ELF-1 (cell line): ENCODE measurements around the gene UBE4A.
A peak's percentile ranks its signal among the peaks of the same experiment; 100 is the strongest.
"Not testable (repeated sequence)": the region's sequence is repeated elsewhere in the genome, so short reads cannot be mapped to it uniquely, and the experiment has no call there.

Experiments used
- DNase-seq: peaks from one replicate; pipeline ENCODE4 v3.0.0-alpha.2; 2016; ENCODE audit warnings: low read depth, low spot score

The UBE4A gene

GRCh38 chr11:118401880-118402590, 42.6 kb downstream of the UBE4A start:
- DNase-seq: no peak

DNA sequence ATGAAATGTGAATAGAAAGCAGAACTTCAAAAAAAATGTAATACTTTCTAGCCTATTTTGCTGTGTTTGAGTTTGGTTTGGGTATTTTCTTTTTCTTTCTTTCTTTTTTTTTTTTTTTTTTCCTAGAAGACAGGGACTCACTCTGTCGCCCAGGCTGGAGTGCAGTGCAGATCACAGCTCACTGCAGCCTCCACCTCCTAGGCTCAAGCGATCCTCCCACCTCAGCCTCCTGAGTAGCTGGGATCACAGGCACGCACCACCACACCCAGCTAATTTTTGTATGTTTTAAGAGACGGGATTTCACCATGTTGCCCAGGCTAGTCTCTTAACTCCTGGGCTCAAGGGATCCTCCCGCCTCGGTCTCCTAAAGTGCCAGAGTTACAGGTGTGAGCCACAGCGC, 43.2 kb downstream of the UBE4A start:
- DNase-seq: not testable (repeated sequence)

DNA sequence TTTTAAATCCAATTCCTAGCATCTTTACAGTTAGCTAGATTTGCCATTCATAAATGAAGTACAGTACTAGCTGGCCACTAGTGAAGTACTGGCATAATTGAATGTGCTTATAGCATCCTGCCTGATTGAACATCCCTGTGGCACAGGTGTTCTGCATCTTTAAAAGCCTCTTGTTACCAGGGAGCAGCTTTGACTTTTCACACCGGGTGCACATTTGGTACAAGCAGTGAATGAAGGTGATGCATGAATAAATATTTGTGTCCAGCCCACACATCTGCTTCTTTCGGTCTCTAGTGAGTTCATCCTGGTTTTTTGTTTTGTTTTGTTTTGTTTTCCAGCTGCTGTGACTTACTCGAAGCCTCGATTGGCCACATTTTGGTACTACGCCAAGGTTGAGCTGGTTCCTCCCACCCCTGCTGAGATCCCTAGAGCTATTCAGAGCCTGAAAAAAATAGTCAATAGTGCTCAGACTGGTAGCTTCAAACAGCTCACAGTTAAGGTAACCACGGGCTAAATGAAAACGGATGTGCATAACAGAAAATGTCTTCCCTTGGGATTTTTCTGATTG, 47.3 kb downstream of the UBE4A start:
- no peak for DNase-seq

DNA sequence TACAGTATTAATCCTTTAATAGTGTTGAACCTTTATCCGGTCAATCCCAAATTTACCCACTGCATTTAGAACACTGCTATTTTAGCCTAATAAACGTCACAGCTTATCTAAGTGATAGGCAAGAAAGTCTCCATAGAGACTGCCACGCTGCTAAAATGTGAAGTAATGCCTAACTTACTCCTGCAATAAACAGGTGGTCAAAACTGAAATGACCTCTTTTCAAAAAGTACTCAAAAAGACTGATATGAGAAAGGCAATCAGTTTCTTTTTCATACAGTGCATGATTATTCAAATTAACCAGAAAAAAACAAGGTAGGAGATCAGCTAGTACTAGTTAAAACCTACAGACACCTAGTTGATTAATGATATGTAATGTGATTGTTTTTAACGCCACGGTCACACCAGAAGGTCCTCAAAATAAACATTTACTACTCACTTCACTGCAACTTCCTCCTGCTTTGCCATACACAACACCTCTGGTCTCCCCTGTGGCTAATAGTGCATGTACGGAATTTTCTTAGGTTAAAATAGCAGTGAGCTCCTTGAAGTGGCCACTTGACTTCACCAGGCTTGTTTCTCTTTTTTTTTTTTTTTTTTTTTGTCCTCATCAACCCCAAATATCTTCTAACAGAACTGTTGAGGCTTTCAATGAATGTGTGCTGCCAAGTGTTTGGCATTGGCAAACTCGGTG, 50.8 kb downstream of the UBE4A start:
- DNase-seq: no peak

GRCh38 chr11:118411530-118411929, 52.1 kb downstream of the UBE4A start:
- no peak for DNase-seq

GRCh38 chr11:118412921-118413320, 53.5 kb downstream of the UBE4A start:
- no peak for DNase-seq

- DNase-seq: no peak
Observed at GRCh38 chr11:118415062-118415738, 55.8 kb downstream of the UBE4A start.

DNA sequence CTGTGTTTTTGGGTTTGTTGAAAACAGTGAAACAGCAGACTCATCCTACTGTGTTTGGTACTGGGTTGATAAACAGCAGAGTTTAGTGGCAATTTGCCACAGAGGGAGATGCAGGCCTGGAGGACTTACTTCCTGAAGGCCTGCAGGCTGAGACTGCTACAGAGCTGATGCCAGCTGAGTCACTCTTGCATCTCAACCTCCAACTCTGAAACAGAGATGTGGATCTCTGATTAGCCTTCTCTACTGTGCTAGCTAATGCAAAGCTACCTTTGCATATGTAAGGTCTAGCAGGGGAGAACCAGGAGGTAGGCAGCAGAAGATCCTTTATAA, 56.3 kb downstream of the UBE4A start:
- peak; percentile 79 for DNase-seq

DNA sequence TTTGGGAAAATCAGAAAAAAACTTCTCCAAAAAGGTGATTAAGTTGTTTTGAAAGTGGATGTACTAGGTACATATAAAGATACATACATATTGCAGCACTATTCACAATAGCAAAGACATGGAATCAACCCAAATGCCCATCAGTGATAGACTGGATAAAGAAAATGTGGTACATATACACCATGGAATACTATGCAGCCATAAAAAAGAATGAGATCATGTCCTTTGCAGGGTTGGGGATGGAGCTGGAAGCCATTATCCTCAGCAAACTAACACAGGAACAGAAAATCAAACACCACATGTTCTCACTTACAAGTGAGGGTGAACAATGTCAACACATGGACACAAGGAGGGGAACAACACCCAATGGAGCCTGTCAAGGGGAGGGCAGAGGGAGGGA, 57.5 kb downstream of the UBE4A start:
- not testable (repeated sequence) for DNase-seq

- DNase-seq: no peak
Observed at GRCh38 chr11:118417801-118418200, 58.4 kb downstream of the UBE4A start.

DNA sequence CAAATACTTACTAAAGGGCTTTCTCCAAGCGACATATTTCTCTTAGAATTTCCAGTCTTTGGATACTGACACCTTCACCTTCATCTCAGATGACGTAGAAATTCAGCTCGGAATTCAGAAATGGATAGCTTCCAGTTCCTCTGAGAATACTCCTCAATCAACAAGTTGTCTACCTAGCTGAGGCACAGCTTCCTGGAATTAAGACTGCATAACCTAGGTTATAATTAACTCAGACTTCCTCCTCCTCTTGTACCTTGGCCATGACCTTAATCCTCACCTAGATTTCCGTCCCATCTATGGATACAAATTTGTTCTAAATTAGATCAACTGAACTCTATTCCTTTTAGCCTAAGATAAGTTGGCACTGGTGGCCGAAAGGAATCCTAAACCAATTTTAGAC, 59.4 kb downstream of the UBE4A start:
- DNase-seq: no peak

DNA sequence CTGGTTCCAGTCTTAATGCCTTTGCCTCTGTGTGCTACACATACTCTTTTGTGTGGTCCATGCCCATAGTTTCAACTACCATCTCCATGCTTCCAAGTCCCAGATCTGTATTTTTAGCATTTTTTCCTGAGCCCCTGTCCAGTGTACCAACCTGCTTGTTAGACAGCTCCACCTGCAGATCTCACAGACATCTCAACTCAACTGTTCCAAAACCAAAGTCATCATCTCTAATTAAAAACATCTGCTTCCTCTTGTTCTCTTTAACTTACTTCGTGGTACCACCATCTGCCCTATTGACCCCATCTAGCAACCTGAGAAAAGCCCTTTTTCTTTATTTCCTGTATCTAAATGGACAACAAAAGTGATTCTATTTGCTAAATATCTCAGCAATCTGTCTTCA, 68.3 kb downstream of the UBE4A start:
- DNase-seq: no peak

- DNase-seq: no peak
Observed at GRCh38 chr11:118430956-118431355, 71.6 kb downstream of the UBE4A start.

- no peak for DNase-seq
Observed at GRCh38 chr11:118434123-118434552, 74.7 kb downstream of the UBE4A start.

GRCh38 chr11:118434553-118435289, 75.3 kb downstream of the UBE4A start:
- peak; percentile 85 for DNase-seq

GRCh38 chr11:118435290-118435892, 76.0 kb downstream of the UBE4A start:
- DNase-seq: peak; percentile 92

- DNase-seq: peak; percentile 99
Observed at GRCh38 chr11:118435893-118436624, 76.7 kb downstream of the UBE4A start, which contains the start of gene KMT2A. Gene KMT2A (plus strand): TSS chr11:118436492. CDS start chr11:118436513, 21 bp downstream.

- DNase-seq: peak; percentile 18
Observed at GRCh38 chr11:118436639-118437207, 77.3 kb downstream of the UBE4A start.

GRCh38 chr11:118437208-118438125, 78.1 kb downstream of the UBE4A start:
- DNase-seq: peak; percentile 51
